IPS-15b (cell line): Measurements from ENCODE around the gene CD33.
"Not testable (repeated sequence)": the region's sequence is repeated elsewhere in the genome, so short reads cannot be mapped to it uniquely, and the experiment has no call there.

ENCODE experiments used
- H3K27me3 ChIP-seq: one replicate; pipeline ENCODE4 v1.6.1; 2013; ENCODE audit warnings: low read length; ENCODE audit not compliant: control insufficient read depth, insufficient read depth
- H3K36me3 ChIP-seq: one replicate; pipeline ENCODE4 v1.6.1; 2013; ENCODE audit warnings: low read length; ENCODE audit not compliant: control insufficient read depth, insufficient read depth
- H3K4me1 ChIP-seq: one replicate; pipeline ENCODE4 v1.6.1; 2013; ENCODE audit warnings: mild to moderate bottlenecking, low read length; ENCODE audit not compliant: control insufficient read depth, insufficient read depth
- H3K4me3 ChIP-seq: one replicate; pipeline ENCODE4 v1.5.1; 2013; ENCODE audit warnings: low read depth, low read length
- H3K9ac ChIP-seq: one replicate; pipeline ENCODE4 v1.6.1; 2013; ENCODE audit warnings: low read depth, mild to moderate bottlenecking, low read length
- H3K9me3 ChIP-seq: one replicate; pipeline ENCODE4 v1.6.1; 2013; ENCODE audit warnings: mild to moderate bottlenecking, low read length; ENCODE audit not compliant: control insufficient read depth, insufficient read depth

The CD33 gene

DNA sequence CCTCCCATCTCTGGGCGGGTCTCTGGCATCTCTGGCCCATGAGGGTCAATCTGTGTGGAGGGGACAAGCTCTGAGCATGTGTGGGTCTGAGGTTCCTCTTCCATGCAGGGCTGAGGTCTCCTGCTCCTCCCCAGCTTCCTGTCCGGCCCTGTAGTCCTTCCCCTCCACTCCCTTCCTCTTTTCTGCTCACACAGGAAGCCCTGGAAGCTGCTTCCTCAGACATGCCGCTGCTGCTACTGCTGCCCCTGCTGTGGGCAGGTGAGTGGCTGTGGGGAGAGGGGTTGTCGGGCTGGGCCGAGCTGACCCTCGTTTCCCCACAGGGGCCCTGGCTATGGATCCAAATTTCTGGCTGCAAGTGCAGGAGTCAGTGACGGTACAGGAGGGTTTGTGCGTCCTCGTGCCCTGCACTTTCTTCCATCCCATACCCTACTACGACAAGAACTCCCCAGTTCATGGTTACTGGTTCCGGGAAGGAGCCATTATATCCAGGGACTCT lies at the start of gene CD33:
Gene CD33, plus strand, starts transcription at position 183 of the 496 bp plus-strand sequence. Its CDS starts 39 bp downstream, at position 222.
- not testable (repeated sequence) for H3K9ac ChIP-seq, H3K9me3 ChIP-seq, H3K27me3 ChIP-seq, H3K4me1 ChIP-seq, H3K36me3 ChIP-seq, H3K4me3 ChIP-seq

DNA sequence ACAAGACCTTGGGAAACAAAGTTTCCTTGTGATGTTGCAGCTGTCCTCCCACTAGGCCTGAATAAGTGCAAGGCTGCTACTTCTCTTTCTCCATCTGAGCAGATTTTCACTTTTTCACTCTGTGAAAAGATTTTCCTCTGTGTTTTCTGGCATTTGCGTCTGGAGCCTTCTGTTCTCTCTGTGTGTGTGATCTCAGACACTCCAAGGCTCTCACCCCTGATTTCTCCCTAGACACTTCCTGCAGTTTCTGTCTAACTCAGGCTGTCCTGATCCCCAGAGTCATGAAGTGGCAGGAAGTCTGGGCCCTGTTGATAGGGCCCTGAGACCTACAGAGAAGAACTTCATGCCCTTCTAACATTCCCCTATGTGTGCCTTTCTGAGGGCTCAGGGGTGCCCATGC lies 45.6 kb upstream of the CD33 start:
- Histone ChIP-seq H3K4me1 (no peaks in the 10 kb centered on the region), H3K9me3 (no peaks in the 10 kb centered on the region), H3K4me3 (no peak overlapping the region), H3K9ac (no peak overlapping the region), H3K36me3 (no peaks in the 10 kb centered on the region), H3K27me3 (peaks cover 24% of the 10 kb centered on the region)

DNA sequence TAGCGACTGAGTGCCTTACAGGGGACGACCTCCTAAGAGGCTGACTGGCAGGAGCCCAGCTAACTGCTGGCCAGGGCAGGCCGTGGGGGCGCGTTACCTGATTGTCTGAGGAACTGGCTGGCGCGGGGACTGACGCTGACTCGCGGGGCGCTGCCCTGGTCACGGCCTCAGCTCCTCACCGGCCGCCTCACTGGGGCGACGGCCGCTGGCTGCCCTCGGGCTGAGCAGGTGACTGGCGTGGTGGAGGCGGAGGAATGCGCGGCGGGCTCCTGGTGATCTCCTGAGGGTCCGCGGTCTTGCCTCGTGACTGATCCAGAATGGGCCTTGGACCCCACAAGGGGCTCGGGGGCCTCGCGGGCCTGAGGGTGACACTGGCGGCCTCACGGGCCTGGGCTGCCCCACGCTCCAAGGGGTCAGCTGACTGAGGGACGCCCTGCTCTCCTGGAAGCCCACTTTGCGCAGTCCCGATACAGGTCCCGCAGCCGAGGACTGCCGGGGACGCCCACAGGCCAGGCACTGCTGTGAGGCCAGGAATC lies 43.4 kb upstream of the CD33 start:
- H3K27me3 ChIP-seq: peaks cover 17% of the 10 kb centered on the region

DNA sequence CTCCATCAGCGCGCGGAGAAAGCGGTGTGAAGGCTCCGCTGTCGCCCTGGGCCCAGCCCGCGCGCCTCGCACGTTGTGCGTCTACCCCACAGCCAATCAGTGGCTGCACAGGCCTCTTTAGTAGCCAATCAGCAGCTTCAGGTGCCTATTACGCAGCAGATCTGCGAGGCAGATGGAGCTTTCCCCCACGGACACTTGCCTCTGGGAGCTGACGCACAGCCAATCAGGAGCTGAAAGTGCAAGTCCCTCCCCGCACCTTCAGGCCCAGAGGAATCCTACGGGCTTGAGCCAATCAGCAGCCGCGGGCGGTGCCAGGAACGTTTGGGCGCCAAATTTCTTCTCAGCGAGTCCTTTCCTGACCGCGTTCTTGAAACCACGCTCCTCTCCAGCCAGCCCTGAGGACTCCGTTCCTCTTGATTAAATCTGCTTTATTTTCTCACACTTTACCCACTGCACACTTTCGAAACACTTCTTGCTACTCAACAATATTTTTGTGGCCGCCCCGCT lies 42.9 kb upstream of the CD33 start:
- Histone ChIP-seq H3K9ac (no peak overlapping the region), H3K9me3 (no peaks in the 10 kb centered on the region), H3K27me3 (peaks cover 17% of the 10 kb centered on the region), H3K4me1 (no peaks in the 10 kb centered on the region), H3K4me3 (no peak overlapping the region), H3K36me3 (no peaks in the 10 kb centered on the region)

More for the DNA sequence above, 43.4 kb upstream of the CD33 start:
- H3K4me1 ChIP-seq: no peaks in the 10 kb centered on the region
- H3K36me3 ChIP-seq: no peaks in the 10 kb centered on the region
- no peaks in the 10 kb centered on the region for H3K9me3 ChIP-seq
- H3K4me3 ChIP-seq: no peak overlapping the region
- H3K9ac ChIP-seq: no peak overlapping the region

DNA sequence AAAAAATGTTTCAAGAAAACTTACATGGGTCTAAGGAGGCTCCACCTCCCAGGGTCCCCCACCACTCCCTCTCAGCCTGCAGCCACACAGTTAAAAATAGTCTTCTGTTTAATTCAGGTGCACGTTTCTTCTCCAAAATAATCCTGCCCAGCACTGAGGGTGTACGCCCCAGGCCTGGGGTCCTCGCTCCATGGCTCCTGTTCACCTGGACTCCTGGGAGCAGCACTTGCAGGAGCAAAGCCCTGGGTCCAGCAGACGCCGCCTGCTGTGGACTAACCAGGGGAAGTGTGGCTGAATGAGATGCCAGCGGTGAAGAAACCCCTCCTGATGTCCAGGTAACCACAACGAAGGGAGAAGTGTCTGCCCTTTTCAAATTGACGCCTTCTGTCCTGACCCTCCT lies 41.3 kb upstream of the CD33 start:
- H3K9ac ChIP-seq: no peak overlapping the region
- H3K9me3 ChIP-seq: no peaks in the 10 kb centered on the region
- H3K27me3 ChIP-seq: peaks cover 11% of the 10 kb centered on the region
- H3K4me1 ChIP-seq: no peaks in the 10 kb centered on the region
- no peaks in the 10 kb centered on the region for H3K36me3 ChIP-seq
- H3K4me3 ChIP-seq: no peak overlapping the region

DNA sequence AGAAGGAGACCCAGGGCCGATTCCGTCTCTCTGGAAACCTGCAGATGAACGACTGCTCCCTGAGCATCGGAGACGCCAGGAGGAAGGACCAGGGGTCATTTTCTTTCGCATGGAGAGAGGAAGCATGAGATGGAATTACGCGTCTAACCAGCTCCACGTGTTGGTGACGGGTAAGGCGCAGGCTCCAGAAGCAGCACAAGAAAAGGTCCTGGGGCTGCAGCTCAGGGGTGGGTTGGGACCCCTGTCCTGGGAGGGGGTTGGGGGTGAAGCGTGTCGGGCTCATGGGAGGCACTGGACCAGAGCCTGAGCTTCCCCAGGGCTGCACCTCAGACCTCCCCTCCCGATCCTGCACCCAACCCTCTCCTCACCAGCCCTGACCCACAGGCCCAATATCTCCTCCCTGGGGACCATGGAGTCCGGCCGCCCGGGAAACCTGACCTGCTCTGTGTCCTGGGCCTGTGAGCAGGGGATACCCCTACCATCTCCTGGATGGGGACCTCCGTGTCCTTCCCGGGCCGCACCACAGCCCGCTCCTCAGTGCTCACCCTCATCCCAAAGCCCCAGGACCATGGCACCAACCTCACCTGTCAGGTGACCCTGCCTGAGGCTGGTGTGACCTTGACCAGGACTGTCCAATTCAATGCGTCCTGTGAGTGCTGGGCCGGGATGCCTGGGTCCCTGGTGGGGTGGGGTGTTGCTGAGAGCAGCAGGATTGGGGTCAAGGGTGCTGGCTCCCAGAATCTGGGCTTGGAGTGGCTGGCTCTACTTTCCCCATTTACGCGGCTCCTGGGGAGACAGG lies 39.6 kb upstream of the CD33 start:
- Histone ChIP-seq H3K4me1 (no peaks in the 10 kb centered on the region), H3K9me3 (no peaks in the 10 kb centered on the region), H3K27me3 (peaks cover 10% of the 10 kb centered on the region), H3K9ac (no peak overlapping the region), H3K4me3 (no peak overlapping the region), H3K36me3 (no peaks in the 10 kb centered on the region)

DNA sequence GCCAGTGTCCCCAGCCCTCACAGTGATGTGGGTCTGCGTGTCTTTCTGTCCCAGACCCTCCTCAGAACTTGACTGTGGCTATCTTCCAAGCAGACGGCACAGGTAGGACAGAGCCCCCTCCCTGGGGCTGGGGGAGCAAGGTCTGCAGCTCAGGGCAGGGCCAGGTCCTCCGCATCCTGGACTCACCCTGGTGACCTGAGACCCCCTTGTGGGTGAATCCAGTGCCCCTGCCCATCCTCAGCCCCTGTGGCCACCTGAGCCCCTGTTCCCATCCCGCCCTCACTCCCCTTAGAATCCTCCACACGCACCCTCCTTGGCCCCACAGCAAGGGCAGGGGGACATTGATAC lies 39.0 kb upstream of the CD33 start:
- H3K4me3 ChIP-seq: no peak overlapping the region
- H3K27me3 ChIP-seq: peaks cover 10% of the 10 kb centered on the region
- no peaks in the 10 kb centered on the region for H3K4me1 ChIP-seq
- H3K9me3 ChIP-seq: no peaks in the 10 kb centered on the region
- no peak overlapping the region for H3K9ac ChIP-seq
- no peaks in the 10 kb centered on the region for H3K36me3 ChIP-seq

DNA sequence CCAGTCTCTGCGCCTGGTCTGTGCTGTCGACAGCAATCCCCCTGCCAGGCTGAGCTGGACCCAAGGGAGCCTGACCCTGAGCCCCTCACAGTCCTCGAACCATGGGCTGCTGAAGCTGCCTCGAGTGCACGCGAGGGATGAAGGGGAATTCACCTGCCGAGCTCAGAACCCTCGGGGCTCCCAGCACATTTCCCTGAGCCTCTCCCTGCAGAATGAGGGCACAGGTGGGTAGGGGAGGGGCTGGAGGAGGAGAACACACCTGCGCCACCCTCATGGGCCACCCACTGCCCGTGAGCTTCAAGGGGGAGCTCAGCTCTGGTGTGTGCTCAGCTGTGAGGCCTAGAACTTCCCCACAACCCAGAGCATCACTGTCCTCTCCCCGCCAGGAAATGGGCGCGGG lies 38.6 kb upstream of the CD33 start:
- Histone ChIP-seq H3K27me3 (peaks cover 10% of the 10 kb centered on the region), H3K4me1 (no peaks in the 10 kb centered on the region), H3K4me3 (no peak overlapping the region), H3K9me3 (no peaks in the 10 kb centered on the region), H3K36me3 (no peaks in the 10 kb centered on the region), H3K9ac (no peak overlapping the region)

DNA sequence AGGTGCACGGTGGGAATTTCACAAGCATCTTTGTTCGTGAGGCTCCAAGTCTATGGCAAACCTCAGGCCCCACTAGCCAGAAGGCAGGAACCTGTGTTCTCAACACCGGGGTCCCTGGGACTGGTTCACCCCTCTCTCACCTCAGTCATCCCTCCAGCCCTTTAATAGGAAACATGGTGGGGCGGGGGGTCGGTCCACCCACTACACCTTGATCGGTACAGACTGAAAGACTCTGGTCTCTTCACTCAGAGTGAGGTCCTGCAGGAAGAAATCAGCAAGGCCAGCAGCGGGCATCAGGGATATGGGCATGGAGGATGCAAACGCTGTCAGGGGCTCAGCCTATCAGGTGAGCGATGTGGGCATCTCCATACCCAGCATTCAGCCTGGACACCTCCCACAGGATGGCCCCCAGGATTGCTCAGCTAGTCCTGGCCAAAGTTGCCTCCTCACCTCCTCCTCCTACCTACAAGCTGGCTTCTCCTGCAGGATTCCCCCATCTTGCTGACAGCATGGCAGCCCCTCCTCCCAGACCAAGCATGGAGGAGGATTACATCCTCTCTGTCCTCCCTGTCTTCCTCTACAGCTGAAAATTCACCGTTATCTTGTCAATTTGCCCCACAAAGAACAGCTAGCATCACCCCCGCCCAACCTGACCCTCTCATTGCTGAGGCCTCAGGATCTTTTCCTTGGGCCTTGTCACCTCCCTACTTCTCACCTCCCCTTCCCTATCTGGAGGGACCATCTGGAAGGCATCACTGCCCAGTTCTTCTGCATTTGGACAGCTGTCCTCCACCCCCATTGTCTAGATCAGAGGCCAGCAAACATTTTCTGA lies 37.3 kb upstream of the CD33 start:
- Histone ChIP-seq H3K9me3 (no peaks in the 10 kb centered on the region), H3K27me3 (peaks cover 8% of the 10 kb centered on the region), H3K36me3 (no peaks in the 10 kb centered on the region), H3K9ac (no peak overlapping the region), H3K4me3 (no peak overlapping the region), H3K4me1 (no peaks in the 10 kb centered on the region)

DNA sequence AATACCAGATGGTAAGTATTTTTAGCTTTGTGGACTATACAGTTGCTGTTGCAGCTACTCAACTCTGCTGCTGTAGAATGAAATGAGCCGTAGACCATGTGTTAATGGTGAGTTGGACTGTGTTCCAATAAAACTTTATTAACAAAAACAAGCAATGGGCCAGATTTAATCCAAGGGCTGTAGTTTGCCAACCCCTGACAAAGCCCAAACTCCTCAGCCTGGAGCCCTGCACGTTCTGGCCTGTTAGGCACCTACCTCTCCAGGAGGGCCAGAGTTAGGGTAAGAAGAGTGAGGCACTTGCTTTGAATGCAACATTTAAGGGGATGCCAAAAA lies 36.7 kb upstream of the CD33 start:
- no peak overlapping the region for H3K9ac ChIP-seq
- no peaks in the 10 kb centered on the region for H3K9me3 ChIP-seq
- no peaks in the 10 kb centered on the region for H3K36me3 ChIP-seq
- peaks cover 8% of the 10 kb centered on the region for H3K27me3 ChIP-seq
- H3K4me1 ChIP-seq: no peaks in the 10 kb centered on the region
- H3K4me3 ChIP-seq: no peak overlapping the region

DNA sequence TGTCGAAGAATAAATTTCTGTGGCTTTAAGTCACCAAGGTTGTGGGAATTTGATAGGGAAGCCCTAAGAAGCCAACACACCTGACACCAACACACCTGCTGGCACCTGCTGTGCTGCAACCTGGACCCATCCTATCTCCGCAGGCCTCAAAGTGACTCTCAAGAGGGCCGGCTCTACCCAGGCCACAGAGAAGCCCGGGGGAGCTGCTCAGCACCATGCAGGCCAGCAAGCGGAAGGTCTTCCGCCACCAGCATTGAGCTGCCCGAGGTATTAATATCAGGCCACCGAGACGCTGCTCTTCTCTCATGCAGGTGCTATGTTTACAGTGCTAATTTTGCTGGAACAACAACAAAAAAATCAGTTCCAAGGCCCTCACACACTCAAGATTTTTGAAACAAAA lies 32.2 kb upstream of the CD33 start:
- Histone ChIP-seq H3K9me3 (no peaks in the 10 kb centered on the region), H3K9ac (no peak overlapping the region), H3K36me3 (no peaks in the 10 kb centered on the region), H3K27me3 (no peaks in the 10 kb centered on the region), H3K4me3 (no peak overlapping the region), H3K4me1 (no peaks in the 10 kb centered on the region)
